Activated CD4-positive, alpha-beta T cell treated with anti-CD3 and anti-CD28 coated beads, Interleukin-2, amount 10 ng/mL, durations not matched to agents 7 days and 5 days (primary cell): ENCODE measurements around the gene UBE2D2. TPM values are rescaled to one million over a fixed set of nuclear protein-coding genes. Genes with fewer than 3 reads are reported as not detected.

ENCODE experiments used
- CTCF ChIA-PET: fragments of 350-600 bp; sonication (Branson Sonifier 250); formaldehyde crosslinking; loops from one replicate; lab custom pipeline; 2021; ENCODE audit warnings: antibody characterized with exemption; lab: Charles Lee
- POLR2A ChIA-PET: fragments of 350-600 bp; sonication (Branson Sonifier 250); formaldehyde crosslinking; loops from one replicate; lab custom pipeline; 2021; ENCODE audit warnings: antibody characterized with exemption; lab: Charles Lee
- DNase-seq: peaks from one replicate; pipeline ENCODE4 v3.0.0-alpha.2; 2020
- H3K27ac Mint-ChIP-seq: one replicate; pipeline ENCODE4 v1.8.0; 2021; ENCODE audit warnings: mild to moderate bottlenecking, moderate library complexity, mixed read lengths
- H3K27me3 Mint-ChIP-seq: one replicate; pipeline ENCODE4 v1.8.0; 2021; ENCODE audit warnings: mixed read lengths
- H3K36me3 Mint-ChIP-seq: one replicate; pipeline ENCODE4 v1.8.0; 2021; ENCODE audit warnings: low read depth, mixed read lengths
- H3K4me1 Mint-ChIP-seq: one replicate; pipeline ENCODE4 v1.8.0; 2021; ENCODE audit warnings: mixed read lengths
- H3K4me3 Mint-ChIP-seq: one replicate; pipeline ENCODE4 v1.8.0; 2021; ENCODE audit warnings: mild to moderate bottlenecking, moderate library complexity, mixed read lengths
- H3K9me3 Mint-ChIP-seq: one replicate; pipeline ENCODE4 v1.8.0; 2021; ENCODE audit warnings: mixed read lengths
- total RNA-seq, 2 experiments: library from RNA; stranded (reverse); gene quantifications; one replicate each; pipeline ENCODE4 v1.2.3, GENCODE V29; 2021

UBE2D2 gene
- total RNA-seq, 2 experiments from 2014 or later: 231 to 265 TPM

- Mint-ChIP-seq H3K36me3 (no peaks in the 10 kb centered on the region), H3K9me3 (peaks cover 9% of the 10 kb centered on the region), H3K4me3 (no peak overlapping the region), H3K27ac (no peak overlapping the region), H3K27me3 (peaks cover 3% of the 10 kb centered on the region), H3K4me1 (peaks cover 11% of the 10 kb centered on the region)
- ChIA-PET CTCF (interaction anchor here (1.0 kb wide), 1 partner anchor 22 kb away, joined by 3 read pairs; no protein-coding TSS in a partner anchor), POLR2A (interaction anchor here (0.7 to 1.6 kb wide), 2 partner anchors 8 to 225 kb away, joined by 5 to 7 read pairs; partner anchors contain the start of gene UBE2D2)
- no peak for DNase-seq
Measured at GRCh38 chr5:139552893-139553575, 8.1 kb upstream of the UBE2D2 start.

GRCh38 chr5:139554264-139554663 is 6.9 kb upstream of the UBE2D2 start:
- Mint-ChIP-seq H3K36me3 (no peaks in the 10 kb centered on the region), H3K4me3 (no peak overlapping the region), H3K9me3 (peaks cover 9% of the 10 kb centered on the region), H3K27me3 (peaks cover 3% of the 10 kb centered on the region), H3K4me1 (peaks cover 6% of the 10 kb centered on the region), H3K27ac (no peak overlapping the region)
- DNase-seq: no peak
- CTCF ChIA-PET: no interaction called here
- POLR2A ChIA-PET: no interaction called here

DNA sequence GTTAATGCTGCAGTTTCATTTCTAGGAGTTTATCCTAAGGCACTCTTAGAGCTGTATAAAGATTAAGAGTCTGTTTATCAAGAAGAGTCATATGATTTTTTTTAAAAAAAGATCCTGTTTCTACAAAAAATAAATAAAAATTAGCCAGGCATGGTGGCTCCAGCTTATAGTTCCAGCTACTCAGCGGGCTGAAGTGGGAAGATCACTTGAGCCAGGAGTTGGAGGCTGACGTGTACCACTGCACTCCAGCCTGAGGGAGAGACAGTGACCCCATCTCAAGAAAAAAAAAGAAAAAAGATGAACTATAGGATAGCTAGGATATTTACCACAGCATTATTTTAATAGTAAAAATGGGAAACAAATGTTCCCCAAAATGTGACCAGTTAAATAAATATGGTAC is 3.3 kb upstream of the UBE2D2 start:
- ChIA-PET CTCF (interaction anchor here (0.8 to 1.4 kb wide), 3 partner anchors 8 to 136 kb away, joined by 3 to 4 read pairs (median 3); no protein-coding TSS in a partner anchor), POLR2A (no interaction called here)
- Mint-ChIP-seq H3K36me3 (peaks cover 6% of the 10 kb centered on the region), H3K4me3 (no peak overlapping the region), H3K27me3 (no peaks in the 10 kb centered on the region), H3K4me1 (peaks cover 10% of the 10 kb centered on the region), H3K9me3 (no peaks in the 10 kb centered on the region), H3K27ac (no peak overlapping the region)
- no peak for DNase-seq

DNA sequence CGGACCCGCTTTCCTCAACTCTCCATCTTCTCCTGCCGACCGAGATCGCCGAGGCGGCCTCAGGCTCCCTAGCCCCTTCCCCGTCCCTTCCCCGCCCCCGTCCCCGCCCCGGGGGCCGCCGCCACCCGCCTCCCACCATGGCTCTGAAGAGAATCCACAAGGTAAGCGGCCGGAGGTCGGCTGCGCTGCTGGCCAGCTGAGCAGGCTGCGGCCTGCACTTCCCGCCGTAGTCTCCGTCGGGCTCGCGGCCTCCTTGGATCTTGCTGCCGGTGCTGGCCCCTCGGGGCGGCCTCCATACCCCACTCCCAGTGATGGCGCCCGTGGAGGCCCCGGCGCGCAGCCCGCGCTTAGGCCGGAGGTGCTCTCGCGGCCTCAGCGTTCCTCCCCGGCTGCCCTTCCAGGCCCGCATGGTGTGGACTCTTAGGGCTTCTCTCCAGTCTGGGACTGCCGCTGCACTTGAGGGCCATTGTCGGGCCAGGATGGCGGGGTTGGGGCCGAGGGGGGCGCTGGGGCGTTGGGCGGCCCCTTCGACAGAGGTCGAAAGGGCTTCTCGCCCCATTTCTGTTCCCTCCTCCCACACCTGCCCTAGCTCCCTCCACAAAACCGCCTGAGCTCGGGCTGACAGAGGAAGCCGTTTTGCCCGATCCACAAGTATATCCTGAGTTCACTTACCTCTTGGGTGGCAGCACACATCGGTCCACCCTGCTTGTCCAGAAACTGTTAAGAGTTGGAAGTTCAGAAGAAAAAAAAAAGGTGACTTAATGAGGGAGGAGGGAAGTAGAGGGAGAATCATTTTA is 714 bp downstream of the UBE2D2 start:
- peak; percentile 48 for DNase-seq
- no peaks in the 10 kb centered on the region for H3K9me3 Mint-ChIP-seq
- H3K27me3 Mint-ChIP-seq: no peaks in the 10 kb centered on the region
- peak overlapping the region; percentile 96 for H3K27ac Mint-ChIP-seq
- peak overlapping the region; percentile 89 for H3K4me3 Mint-ChIP-seq
- CTCF ChIA-PET: interaction anchor here (0.6 to 3.0 kb wide), 14 partner anchors 11 to 142 kb away, joined by 3 to 21 read pairs (median 4); partner anchors contain the start of gene SMIM33
- peaks cover 45% of the 10 kb centered on the region for H3K4me1 Mint-ChIP-seq
- H3K36me3 Mint-ChIP-seq: peaks cover 38% of the 10 kb centered on the region
- POLR2A ChIA-PET: interaction anchor here (0.6 to 1.3 kb wide), 3 partner anchors 10 to 47 kb away, joined by 3 to 7 read pairs (median 6); no protein-coding TSS in a partner anchor

DNA sequence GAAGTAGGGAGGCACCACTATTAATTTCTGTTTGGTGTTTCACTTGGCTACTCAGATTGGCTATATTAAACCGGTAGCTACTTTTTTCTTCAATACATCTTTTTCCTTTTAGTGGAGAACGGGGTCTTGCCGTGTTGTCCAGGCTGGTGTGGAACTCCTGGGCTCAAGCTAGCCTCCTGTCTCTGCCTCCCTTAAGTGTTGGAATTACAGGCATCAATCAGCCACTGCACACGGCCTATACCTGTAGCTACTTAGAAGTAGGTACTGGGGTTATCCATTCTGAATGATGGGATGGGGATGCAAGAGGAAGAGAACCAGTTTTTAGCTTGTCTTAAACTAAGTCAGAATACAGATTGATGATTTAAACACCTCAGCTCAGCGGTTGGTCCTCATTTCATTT is 1.7 kb downstream of the UBE2D2 start:
- H3K9me3 Mint-ChIP-seq: no peaks in the 10 kb centered on the region
- CTCF ChIA-PET: interaction anchor here (0.6 to 2.8 kb wide), 9 partner anchors 11 to 140 kb away, joined by 3 to 21 read pairs (median 3); partner anchors contain the start of gene SMIM33
- H3K4me1 Mint-ChIP-seq: peaks cover 53% of the 10 kb centered on the region
- no peaks in the 10 kb centered on the region for H3K27me3 Mint-ChIP-seq
- peak overlapping the region; percentile 89 for H3K4me3 Mint-ChIP-seq
- peaks cover 47% of the 10 kb centered on the region for H3K36me3 Mint-ChIP-seq
- peak overlapping the region; percentile 96 for H3K27ac Mint-ChIP-seq
- DNase-seq: no peak
- POLR2A ChIA-PET: interaction anchor here (0.8 kb wide), 1 partner anchor 173 kb away, joined by 4 read pairs; the partner anchor contains the start of gene MZB1

- ChIA-PET POLR2A (interaction anchor here (1.1 kb wide), 1 partner anchor 19 kb away, joined by 3 read pairs; no protein-coding TSS in a partner anchor), CTCF (interaction anchor here (0.6 to 1.5 kb wide), 7 partner anchors 9 to 145 kb away, joined by 3 to 4 read pairs (median 3); no protein-coding TSS in a partner anchor)
- H3K36me3 Mint-ChIP-seq: peaks cover 63% of the 10 kb centered on the region
- peak; percentile 82 for DNase-seq
- no peaks in the 10 kb centered on the region for H3K9me3 Mint-ChIP-seq
- peak overlapping the region; percentile 89 for H3K4me3 Mint-ChIP-seq
- H3K27me3 Mint-ChIP-seq: no peaks in the 10 kb centered on the region
- H3K27ac Mint-ChIP-seq: peak overlapping the region; percentile 96
- H3K4me1 Mint-ChIP-seq: peaks cover 70% of the 10 kb centered on the region
Measured at GRCh38 chr5:139565411-139566305, 4.5 kb downstream of the UBE2D2 start.

DNA sequence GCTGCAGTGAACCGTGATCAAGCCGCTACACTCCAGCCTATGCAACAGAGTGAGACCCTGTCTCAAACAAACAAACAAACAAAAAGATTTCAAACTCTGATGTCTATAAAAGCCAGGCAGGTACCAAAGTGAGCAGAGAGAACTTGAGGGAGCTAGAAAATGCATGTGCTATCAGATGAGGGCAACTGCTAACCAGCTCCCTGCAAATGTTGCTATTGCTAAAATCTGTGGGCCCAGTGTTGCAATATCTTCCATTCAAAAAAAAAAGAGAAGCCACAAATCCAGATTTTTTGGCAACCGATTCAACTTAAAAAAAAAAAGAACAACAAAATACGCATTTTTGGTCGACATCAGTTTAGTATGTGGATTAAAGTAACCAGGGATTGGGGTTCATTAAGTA is 5.5 kb downstream of the UBE2D2 start:
- H3K9me3 Mint-ChIP-seq: no peaks in the 10 kb centered on the region
- no peaks in the 10 kb centered on the region for H3K27me3 Mint-ChIP-seq
- POLR2A ChIA-PET: interaction anchor here (1.1 kb wide), 1 partner anchor 18 kb away, joined by 3 read pairs; no protein-coding TSS in a partner anchor
- no peak for DNase-seq
- H3K4me3 Mint-ChIP-seq: peak overlapping the region; percentile 89
- H3K4me1 Mint-ChIP-seq: peaks cover 76% of the 10 kb centered on the region
- CTCF ChIA-PET: interaction anchor here (1.5 kb wide), 3 partner anchors 9 to 66 kb away, joined by 3 to 4 read pairs (median 3); no protein-coding TSS in a partner anchor
- peaks cover 66% of the 10 kb centered on the region for H3K36me3 Mint-ChIP-seq
- peak overlapping the region; percentile 96 for H3K27ac Mint-ChIP-seq

GRCh38 chr5:139569270-139569955 is 8.3 kb downstream of the UBE2D2 start:
- no peak overlapping the region for H3K4me3 Mint-ChIP-seq
- CTCF ChIA-PET: interaction anchor here (0.8 kb wide), 1 partner anchor 275 kb away, joined by 3 read pairs; no protein-coding TSS in a partner anchor
- DNase-seq: no peak
- H3K27me3 Mint-ChIP-seq: no peaks in the 10 kb centered on the region
- peaks cover 48% of the 10 kb centered on the region for H3K36me3 Mint-ChIP-seq
- H3K27ac Mint-ChIP-seq: peak overlapping the region; percentile 68
- POLR2A ChIA-PET: no interaction called here
- H3K4me1 Mint-ChIP-seq: peaks cover 77% of the 10 kb centered on the region
- no peaks in the 10 kb centered on the region for H3K9me3 Mint-ChIP-seq

DNA sequence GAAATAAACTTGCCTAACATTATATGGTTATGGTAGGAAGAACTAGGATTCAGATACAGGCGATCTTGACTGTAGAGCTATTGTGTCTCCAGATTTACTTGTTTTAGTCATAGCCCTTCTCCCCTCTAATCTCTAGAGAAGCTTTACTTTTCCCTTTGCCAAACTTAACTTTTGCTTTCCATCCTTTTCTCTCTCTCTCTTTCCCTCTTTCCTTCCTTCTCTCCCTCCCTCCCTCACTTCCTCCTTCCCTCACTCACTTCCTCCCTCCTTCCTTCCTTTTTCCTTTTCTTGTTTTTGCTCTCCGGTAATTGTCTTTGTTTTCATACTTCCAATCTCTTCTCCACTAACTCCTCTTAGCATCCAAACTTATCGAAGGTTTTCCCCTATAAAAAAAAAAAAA is 10.4 kb downstream of the UBE2D2 start:
- DNase-seq: no peak
- Mint-ChIP-seq H3K27me3 (no peaks in the 10 kb centered on the region), H3K9me3 (no peaks in the 10 kb centered on the region), H3K4me3 (no peak overlapping the region), H3K36me3 (peaks cover 41% of the 10 kb centered on the region), H3K27ac (peak overlapping the region; percentile 67), H3K4me1 (peaks cover 77% of the 10 kb centered on the region)
- ChIA-PET POLR2A (no interaction called here), CTCF (interaction anchor here (0.7 to 1.6 kb wide), 4 partner anchors 62 to 200 kb away, joined by 3 to 6 read pairs (median 4); no protein-coding TSS in a partner anchor)

- Mint-ChIP-seq H3K9me3 (no peaks in the 10 kb centered on the region), H3K4me1 (peaks cover 77% of the 10 kb centered on the region), H3K27ac (peak overlapping the region; percentile 67), H3K36me3 (peaks cover 37% of the 10 kb centered on the region), H3K27me3 (no peaks in the 10 kb centered on the region), H3K4me3 (no peak overlapping the region)
- DNase-seq: no peak
- ChIA-PET POLR2A (no interaction called here), CTCF (interaction anchor here (0.7 to 4.0 kb wide), 5 partner anchors 8 to 200 kb away, joined by 3 to 21 read pairs (median 4); no protein-coding TSS in a partner anchor)
Measured at GRCh38 chr5:139571966-139572365, 10.8 kb downstream of the UBE2D2 start.
